Activated naive CD4-positive, alpha-beta T cell treated with anti-CD3 and anti-CD28 coated beads, Interleukin-2, amount 10 ng/mL, durations not matched to agents 7 days and 5 days (primary cell): ENCODE results near the gene ALG14.
A peak's percentile ranks its signal among the peaks of the same experiment; 100 is the strongest.
"Not testable (repeated sequence)": the region's sequence is repeated elsewhere in the genome, so short reads cannot be mapped to it uniquely, and the experiment has no call there.

Experiments used
- CTCF ChIA-PET: fragments of 350-600 bp; sonication (Branson Sonifier 250); formaldehyde crosslinking; loops from one replicate; lab custom pipeline; 2021; ENCODE audit warnings: antibody characterized with exemption; lab: Charles Lee
- DNase-seq: peaks from one replicate; pipeline ENCODE4 v3.0.0-alpha.2; 2020
- H3K27ac Mint-ChIP-seq: one replicate; pipeline ENCODE4 v1.8.0; 2021; ENCODE audit warnings: mild to moderate bottlenecking, moderate library complexity, mixed read lengths
- H3K27me3 Mint-ChIP-seq: one replicate; pipeline ENCODE4 v1.8.0; 2021; ENCODE audit warnings: mild to moderate bottlenecking, mixed read lengths
- H3K36me3 Mint-ChIP-seq: one replicate; pipeline ENCODE4 v1.8.0; 2021; ENCODE audit warnings: mixed read lengths
- H3K4me1 Mint-ChIP-seq: one replicate; pipeline ENCODE4 v1.8.0; 2021; ENCODE audit warnings: mixed read lengths
- H3K4me3 Mint-ChIP-seq: one replicate; pipeline ENCODE4 v1.8.0; 2021; ENCODE audit warnings: mild to moderate bottlenecking, moderate library complexity, mixed read lengths
- H3K9me3 Mint-ChIP-seq: one replicate; pipeline ENCODE4 v1.8.0; 2021; ENCODE audit warnings: mixed read lengths

The ALG14 gene

GRCh38 chr1:95073446-95073845, 695 bp upstream of the ALG14 start:
- Mint-ChIP-seq H3K9me3 (no peaks in the 10 kb centered on the region), H3K4me1 (peaks cover 18% of the 10 kb centered on the region), H3K27me3 (peaks cover 5% of the 10 kb centered on the region), H3K36me3 (no peaks in the 10 kb centered on the region), H3K27ac (peak overlapping the region; percentile 85), H3K4me3 (peak overlapping the region; percentile 86)
- CTCF ChIA-PET: interaction anchor here (1.1 to 1.8 kb wide), 3 partner anchors 11 to 219 kb away, joined by 3 to 14 read pairs (median 5); no protein-coding TSS in a partner anchor
- DNase-seq: no peak

DNA sequence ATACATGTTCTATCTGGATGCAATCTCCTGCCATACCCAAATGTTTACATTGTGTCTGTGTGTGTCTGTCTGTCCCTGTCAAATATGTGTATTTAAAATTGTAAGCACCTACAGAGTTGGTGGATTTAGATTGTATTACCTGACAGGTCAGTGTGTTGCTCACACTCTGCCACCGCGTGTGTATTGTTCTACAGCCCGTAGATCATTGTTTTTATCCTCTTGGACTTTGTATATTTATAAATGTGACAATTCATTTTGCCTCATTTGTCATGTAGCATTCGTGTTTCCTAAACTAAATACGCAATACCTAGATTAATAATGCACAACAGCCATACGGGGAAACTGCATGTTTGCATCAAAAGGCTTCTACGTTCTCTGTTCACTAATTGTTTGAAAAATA, 634 bp downstream of the ALG14 start:
- H3K36me3 Mint-ChIP-seq: no peaks in the 10 kb centered on the region
- no peak for DNase-seq
- H3K4me3 Mint-ChIP-seq: peak overlapping the region; percentile 86
- CTCF ChIA-PET: no interaction called here
- peak overlapping the region; percentile 85 for H3K27ac Mint-ChIP-seq
- no peaks in the 10 kb centered on the region for H3K9me3 Mint-ChIP-seq
- H3K4me1 Mint-ChIP-seq: peaks cover 18% of the 10 kb centered on the region
- peaks cover 5% of the 10 kb centered on the region for H3K27me3 Mint-ChIP-seq

GRCh38 chr1:95071539-95071938, 1.2 kb downstream of the ALG14 start:
- peaks cover 5% of the 10 kb centered on the region for H3K27me3 Mint-ChIP-seq
- CTCF ChIA-PET: no interaction called here
- H3K9me3 Mint-ChIP-seq: no peaks in the 10 kb centered on the region
- H3K27ac Mint-ChIP-seq: no peak overlapping the region
- no peaks in the 10 kb centered on the region for H3K36me3 Mint-ChIP-seq
- peak overlapping the region; percentile 86 for H3K4me3 Mint-ChIP-seq
- H3K4me1 Mint-ChIP-seq: peaks cover 18% of the 10 kb centered on the region
- DNase-seq: no peak

- Mint-ChIP-seq H3K9me3 (no peaks in the 10 kb centered on the region), H3K27ac (no peak overlapping the region)
- CTCF ChIA-PET: interaction anchor here (1.4 kb wide), 1 partner anchor 26 kb away, joined by 3 read pairs; no protein-coding TSS in a partner anchor
Measured at GRCh38 chr1:95069710-95070093, 3.0 kb downstream of the ALG14 start.

DNA sequence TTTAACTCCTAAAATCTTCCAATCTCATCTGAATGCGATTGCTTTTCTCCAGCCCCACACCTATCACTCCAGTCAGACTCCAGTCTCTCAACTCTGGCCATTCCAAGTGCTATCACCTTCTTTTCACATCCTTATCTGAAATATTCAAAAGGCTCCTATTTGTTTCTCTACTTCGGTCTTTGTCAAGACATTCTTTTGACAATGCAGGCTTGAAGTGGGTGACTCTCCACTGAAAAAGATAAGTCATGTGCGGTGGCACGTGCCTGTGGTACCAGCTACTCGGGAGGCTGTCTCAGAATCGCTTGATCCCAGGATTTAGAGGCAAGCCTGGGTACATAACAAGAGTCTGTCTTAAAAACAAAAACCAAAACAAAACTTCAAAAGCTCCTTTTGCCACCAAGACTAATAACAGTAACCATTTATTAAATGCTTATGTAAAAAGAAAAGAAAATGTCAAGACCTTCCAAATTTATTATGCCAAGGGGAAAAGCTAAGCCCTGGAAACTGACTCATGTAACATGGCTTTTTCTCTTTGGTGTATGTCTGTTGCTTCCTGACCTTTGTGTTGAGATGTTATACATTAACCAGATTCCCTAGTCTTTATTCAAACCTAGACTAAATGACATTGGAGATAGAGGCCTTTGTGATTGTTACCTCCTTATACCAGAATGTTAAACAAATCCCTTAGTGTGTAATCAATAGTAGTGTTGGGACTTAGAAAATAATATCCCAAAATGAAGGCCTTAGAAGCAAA, 3.6 kb downstream of the ALG14 start:
- Mint-ChIP-seq H3K4me3 (no peak overlapping the region), H3K27ac (no peak overlapping the region), H3K4me1 (peaks cover 18% of the 10 kb centered on the region), H3K27me3 (no peaks in the 10 kb centered on the region), H3K9me3 (no peaks in the 10 kb centered on the region), H3K36me3 (no peaks in the 10 kb centered on the region)
- no peak for DNase-seq
- CTCF ChIA-PET: interaction anchor here (1.4 kb wide), 1 partner anchor 26 kb away, joined by 3 read pairs; no protein-coding TSS in a partner anchor

More at GRCh38 chr1:95069710-95070093, 3.0 kb downstream of the ALG14 start:
- no peaks in the 10 kb centered on the region for H3K36me3 Mint-ChIP-seq
- H3K27me3 Mint-ChIP-seq: no peaks in the 10 kb centered on the region
- H3K4me1 Mint-ChIP-seq: peaks cover 18% of the 10 kb centered on the region
- no peak overlapping the region for H3K4me3 Mint-ChIP-seq
- DNase-seq: no peak

GRCh38 chr1:95067568-95067967, 5.2 kb downstream of the ALG14 start:
- no peak for DNase-seq
- H3K9me3 Mint-ChIP-seq: no peaks in the 10 kb centered on the region
- no peaks in the 10 kb centered on the region for H3K27me3 Mint-ChIP-seq
- H3K4me1 Mint-ChIP-seq: peaks cover 14% of the 10 kb centered on the region
- H3K27ac Mint-ChIP-seq: no peak overlapping the region
- peaks cover 2% of the 10 kb centered on the region for H3K36me3 Mint-ChIP-seq
- no peak overlapping the region for H3K4me3 Mint-ChIP-seq
- CTCF ChIA-PET: no interaction called here

- DNase-seq: no peak
- CTCF ChIA-PET: no interaction called here
- Mint-ChIP-seq H3K4me3 (no peak overlapping the region), H3K9me3 (no peaks in the 10 kb centered on the region), H3K27me3 (no peaks in the 10 kb centered on the region), H3K27ac (no peak overlapping the region), H3K4me1 (peaks cover 10% of the 10 kb centered on the region), H3K36me3 (peaks cover 2% of the 10 kb centered on the region)
Measured at GRCh38 chr1:95067062-95067461, 5.7 kb downstream of the ALG14 start.

GRCh38 chr1:95061445-95062006, 11.2 kb downstream of the ALG14 start:
- no peaks in the 10 kb centered on the region for H3K27me3 Mint-ChIP-seq
- no peak for DNase-seq
- CTCF ChIA-PET: interaction anchor here (2.9 kb wide), 1 partner anchor 18 kb away, joined by 9 read pairs; no protein-coding TSS in a partner anchor
- no peak overlapping the region for H3K4me3 Mint-ChIP-seq
- H3K4me1 Mint-ChIP-seq: no peaks in the 10 kb centered on the region
- H3K27ac Mint-ChIP-seq: no peak overlapping the region
- H3K9me3 Mint-ChIP-seq: no peaks in the 10 kb centered on the region
- H3K36me3 Mint-ChIP-seq: peaks cover 4% of the 10 kb centered on the region

DNA sequence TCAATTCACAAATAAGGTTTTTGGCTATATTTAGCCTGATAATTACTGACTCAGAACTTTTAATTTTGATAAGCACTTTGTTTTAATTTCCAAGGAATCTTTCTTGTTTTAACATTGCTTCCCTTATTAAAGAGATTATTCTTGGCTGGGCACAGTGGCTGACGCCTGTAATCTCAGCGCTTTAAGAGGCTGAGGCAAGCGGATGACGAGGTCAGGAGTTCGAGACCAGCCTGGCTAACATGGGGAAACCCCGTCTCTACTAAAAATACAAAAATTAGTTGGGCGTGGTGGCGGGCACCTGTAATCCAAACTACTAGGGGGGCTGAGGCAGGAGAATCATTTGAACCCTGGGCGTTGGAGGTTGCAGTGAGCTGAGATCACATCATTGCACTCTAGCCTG, 13.8 kb downstream of the ALG14 start:
- Mint-ChIP-seq H3K9me3 (no peaks in the 10 kb centered on the region), H3K4me3 (no peak overlapping the region), H3K27ac (no peak overlapping the region), H3K4me1 (no peaks in the 10 kb centered on the region), H3K36me3 (peaks cover 4% of the 10 kb centered on the region), H3K27me3 (no peaks in the 10 kb centered on the region)
- DNase-seq: no peak
- CTCF ChIA-PET: interaction anchor here (2.2 kb wide), 1 partner anchor 16 kb away, joined by 5 read pairs; no protein-coding TSS in a partner anchor

DNA sequence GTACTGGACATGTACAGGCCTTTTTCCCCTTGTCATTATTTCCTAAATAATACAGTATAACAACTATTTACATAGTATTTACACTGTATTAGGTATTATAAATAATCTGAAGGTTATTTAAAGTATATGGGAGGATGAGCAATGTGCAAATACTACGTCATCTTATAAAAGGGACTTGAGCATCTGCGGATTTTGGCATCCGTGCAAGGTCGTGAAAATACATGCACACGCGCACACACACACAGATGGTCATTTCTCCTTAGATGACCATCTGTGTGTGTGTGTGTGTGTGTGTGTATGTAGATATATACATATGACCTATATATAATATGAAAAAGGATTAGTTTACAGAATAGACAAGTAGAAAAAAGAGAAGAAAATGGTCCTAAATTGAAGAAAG, 15.4 kb downstream of the ALG14 start:
- Mint-ChIP-seq H3K36me3 (peaks cover 1% of the 10 kb centered on the region), H3K4me1 (no peaks in the 10 kb centered on the region), H3K9me3 (no peaks in the 10 kb centered on the region), H3K27ac (no peak overlapping the region), H3K4me3 (no peak overlapping the region), H3K27me3 (no peaks in the 10 kb centered on the region)
- DNase-seq: no peak
- CTCF ChIA-PET: interaction anchor here (2.2 kb wide), 1 partner anchor 14 kb away, joined by 5 read pairs; no protein-coding TSS in a partner anchor

DNA sequence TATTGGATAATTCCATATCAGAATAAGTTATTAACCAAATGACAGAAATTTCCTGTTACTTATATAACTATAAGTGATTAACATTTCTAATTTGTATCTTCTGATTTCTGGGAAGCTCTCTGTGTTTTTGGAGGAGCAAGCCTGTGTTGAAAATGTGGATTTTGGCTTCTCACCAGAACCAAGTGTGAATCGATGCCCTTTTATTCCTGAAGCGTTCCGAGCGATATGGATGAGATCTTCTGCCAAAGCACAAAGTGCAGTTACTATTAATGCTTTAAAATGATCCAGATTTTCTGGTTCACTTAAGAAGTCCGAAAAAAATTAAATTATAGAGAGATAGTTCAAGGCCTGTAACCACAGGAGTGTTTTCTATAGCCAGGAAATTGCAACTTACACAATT, 22.8 kb downstream of the ALG14 start:
- Mint-ChIP-seq H3K9me3 (no peaks in the 10 kb centered on the region), H3K27me3 (no peaks in the 10 kb centered on the region), H3K4me1 (no peaks in the 10 kb centered on the region), H3K36me3 (no peaks in the 10 kb centered on the region), H3K27ac (no peak overlapping the region), H3K4me3 (no peak overlapping the region)
- no peak for DNase-seq
- CTCF ChIA-PET: interaction anchor here (3.2 kb wide), 1 partner anchor 196 kb away, joined by 18 read pairs; no protein-coding TSS in a partner anchor

DNA sequence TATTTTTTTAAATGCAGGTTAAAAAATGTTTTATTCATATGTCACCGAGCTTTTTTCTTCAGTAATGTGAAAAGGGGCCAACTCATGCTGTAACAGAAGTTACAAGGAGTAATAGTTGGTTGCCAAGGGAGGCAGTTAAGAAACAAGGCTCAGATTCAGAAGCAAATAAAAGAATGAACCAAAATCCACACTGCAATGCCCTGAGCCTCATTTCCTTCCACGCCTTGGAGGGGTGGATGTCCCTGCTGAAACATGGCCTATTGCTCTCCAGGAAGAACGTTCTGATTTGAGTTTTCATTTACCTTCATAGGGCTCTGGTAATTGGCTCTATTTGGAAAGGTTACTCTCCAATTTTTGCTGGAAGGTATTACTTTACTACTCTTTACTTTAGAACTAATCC, 24.4 kb downstream of the ALG14 start:
- H3K4me3 Mint-ChIP-seq: no peak overlapping the region
- H3K9me3 Mint-ChIP-seq: no peaks in the 10 kb centered on the region
- CTCF ChIA-PET: interaction anchor here (3.2 kb wide), 1 partner anchor 194 kb away, joined by 18 read pairs; no protein-coding TSS in a partner anchor
- no peak for DNase-seq
- no peak overlapping the region for H3K27ac Mint-ChIP-seq
- no peaks in the 10 kb centered on the region for H3K36me3 Mint-ChIP-seq
- H3K27me3 Mint-ChIP-seq: no peaks in the 10 kb centered on the region
- H3K4me1 Mint-ChIP-seq: no peaks in the 10 kb centered on the region

DNA sequence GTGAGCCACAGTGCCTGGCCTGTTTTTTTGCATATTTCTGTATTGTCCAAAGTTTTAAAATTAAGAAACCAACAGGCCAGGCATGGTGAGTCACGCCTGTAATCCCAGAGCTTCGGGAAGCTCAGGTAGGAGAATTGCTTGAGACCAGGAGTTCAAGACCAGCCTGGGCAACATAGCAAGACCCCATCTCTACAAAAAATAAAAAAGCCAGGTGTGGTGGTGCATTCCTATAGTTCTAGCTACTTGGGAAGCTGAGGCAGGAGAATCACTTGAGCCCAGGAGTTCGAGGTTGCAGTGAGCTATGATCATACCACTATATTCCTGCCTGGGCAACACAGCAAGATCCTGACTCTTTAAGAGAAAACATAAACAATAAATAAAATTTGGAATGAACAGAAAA, 25.1 kb downstream of the ALG14 start:
- not testable (repeated sequence) for H3K9me3 Mint-ChIP-seq

DNA sequence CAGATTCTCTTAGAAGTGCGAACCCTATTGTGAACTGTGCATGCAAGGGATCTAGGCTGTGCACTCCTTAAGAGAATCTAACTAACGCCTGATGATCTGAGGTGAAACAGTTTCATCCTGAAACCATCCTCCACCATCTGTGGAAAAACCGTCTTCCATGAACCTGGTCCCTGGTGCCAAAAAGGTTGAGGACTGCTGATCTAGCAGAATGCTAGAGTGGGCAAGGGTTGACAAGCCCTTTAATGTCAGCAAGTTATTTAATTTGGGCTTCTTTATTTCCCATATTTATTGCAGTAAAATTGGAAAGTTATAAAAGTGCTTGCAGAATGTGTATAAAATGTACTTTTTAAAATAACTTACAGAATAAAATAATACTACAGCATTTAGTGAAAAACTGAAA, 26.4 kb downstream of the ALG14 start:
- Mint-ChIP-seq H3K4me1 (no peaks in the 10 kb centered on the region), H3K36me3 (no peaks in the 10 kb centered on the region), H3K27ac (no peak overlapping the region), H3K27me3 (no peaks in the 10 kb centered on the region), H3K4me3 (no peak overlapping the region), H3K9me3 (no peaks in the 10 kb centered on the region)
- no peak for DNase-seq
- CTCF ChIA-PET: interaction anchor here (3.8 kb wide), 1 partner anchor 194 kb away, joined by 138 read pairs; no protein-coding TSS in a partner anchor

More for the DNA sequence above, 25.1 kb downstream of the ALG14 start:
- H3K27ac Mint-ChIP-seq, H3K36me3 Mint-ChIP-seq, H3K4me3 Mint-ChIP-seq, DNase-seq, H3K27me3 Mint-ChIP-seq, H3K4me1 Mint-ChIP-seq: not testable (repeated sequence)
- CTCF ChIA-PET: interaction anchor here (3.2 kb wide), 1 partner anchor 194 kb away, joined by 18 read pairs; no protein-coding TSS in a partner anchor
